SH-SY5Y (cell line): ENCODE data around the gene BCKDK.

Source experiments
- GATA2 ChIP-seq: IDR thresholded peaks from 2 replicates; pipeline ENCODE4 v1.6.1; 2011; ENCODE audit warnings: mild to moderate bottlenecking, low read depth, low read length
- GATA3 ChIP-seq: IDR thresholded peaks from 2 replicates; pipeline ENCODE4 v1.6.1; 2011; ENCODE audit warnings: low read depth, mild to moderate bottlenecking, low read length, moderate library complexity

DNA sequence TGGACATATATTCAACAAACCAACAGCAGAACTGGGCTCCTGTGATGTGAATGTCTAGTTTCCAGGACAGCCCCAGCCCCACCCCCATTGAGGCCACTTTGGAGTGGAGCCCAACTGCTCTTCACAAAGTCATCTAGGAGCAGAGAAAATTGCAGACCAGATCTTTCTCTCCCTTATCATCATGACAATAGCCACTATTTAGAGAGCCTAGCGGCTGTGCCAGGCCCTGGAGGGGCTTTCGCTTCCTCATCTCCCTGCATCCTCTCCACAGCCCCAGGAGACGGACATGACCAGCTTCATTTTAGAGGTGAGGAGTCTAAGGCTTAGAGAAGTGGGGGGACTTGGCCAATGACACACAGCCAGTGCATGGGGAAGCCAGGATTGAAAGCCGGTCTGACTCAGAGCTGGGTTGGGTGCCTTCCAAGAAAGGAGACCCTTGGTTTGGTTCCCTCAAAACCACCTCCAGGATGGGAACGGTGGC, 25.9 kb downstream of the BCKDK start:
- TF ChIP-seq GATA2 (no peak), GATA3 (no peak)
